Transverse colon (tissue), 3 donors: Measurements from ENCODE around the gene SRPK2.

Experiments used
- EP300 ChIP-seq: sonication (generic); formaldehyde crosslinking; IDR thresholded peaks from one replicate; pipeline ENCODE4 v1.6.1; 2017; ENCODE audit warnings: antibody characterized with exemption, low read depth
- POLR2A ChIP-seq: fragments of 450-650 bp; IDR thresholded peaks from one replicate; pipeline ENCODE4 v1.6.1; 2016; ENCODE audit warnings: antibody characterized with exemption, mild to moderate bottlenecking, moderate library complexity
- TF ChIP-seq, protein P1 (sequence below), 5 experiments: fragments of 200-600 bp in 3 of 5; fragments of 450-650 bp in 2 of 5; sonication (generic) in 3 of 5; IDR thresholded peaks; 1 replicate in 2 of 5; 2 replicates in 3 of 5; pipeline ENCODE4 v1.5.1; 2016 to 2017; ENCODE audit warnings: antibody characterized with exemption in 5 of 5, inconsistent platforms in 3 of 5, mild to moderate bottlenecking in 2 of 5, moderate library complexity in 1 of 5

DNA sequence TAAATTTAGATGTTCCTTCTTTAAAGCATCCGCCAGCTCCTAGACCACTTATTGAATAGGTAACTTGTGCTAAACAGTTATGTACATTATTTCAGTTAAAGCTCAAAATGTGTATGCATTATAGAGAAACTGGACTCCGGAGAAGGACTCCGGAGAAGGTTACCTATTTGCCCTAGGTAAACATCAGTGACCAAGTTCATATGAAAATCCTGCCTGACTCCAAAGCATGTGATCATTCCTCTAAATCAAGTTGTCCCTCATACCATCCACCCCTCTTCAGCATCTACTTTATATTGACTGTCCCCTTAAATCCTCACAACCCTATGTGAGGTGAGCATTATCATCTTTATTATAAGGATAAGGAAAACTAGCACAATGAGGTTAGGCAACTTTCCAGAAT is 147.5 kb downstream of the SRPK2 start:
- TF ChIP-seq, protein P1, sequence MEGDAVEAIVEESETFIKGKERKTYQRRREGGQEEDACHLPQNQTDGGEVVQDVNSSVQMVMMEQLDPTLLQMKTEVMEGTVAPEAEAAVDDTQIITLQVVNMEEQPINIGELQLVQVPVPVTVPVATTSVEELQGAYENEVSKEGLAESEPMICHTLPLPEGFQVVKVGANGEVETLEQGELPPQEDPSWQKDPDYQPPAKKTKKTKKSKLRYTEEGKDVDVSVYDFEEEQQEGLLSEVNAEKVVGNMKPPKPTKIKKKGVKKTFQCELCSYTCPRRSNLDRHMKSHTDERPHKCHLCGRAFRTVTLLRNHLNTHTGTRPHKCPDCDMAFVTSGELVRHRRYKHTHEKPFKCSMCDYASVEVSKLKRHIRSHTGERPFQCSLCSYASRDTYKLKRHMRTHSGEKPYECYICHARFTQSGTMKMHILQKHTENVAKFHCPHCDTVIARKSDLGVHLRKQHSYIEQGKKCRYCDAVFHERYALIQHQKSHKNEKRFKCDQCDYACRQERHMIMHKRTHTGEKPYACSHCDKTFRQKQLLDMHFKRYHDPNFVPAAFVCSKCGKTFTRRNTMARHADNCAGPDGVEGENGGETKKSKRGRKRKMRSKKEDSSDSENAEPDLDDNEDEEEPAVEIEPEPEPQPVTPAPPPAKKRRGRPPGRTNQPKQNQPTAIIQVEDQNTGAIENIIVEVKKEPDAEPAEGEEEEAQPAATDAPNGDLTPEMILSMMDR (IDR thresholded peaks at IDR 0.05) = no peak
- TF ChIP-seq POLR2A (no peak), EP300 (no peak)
